Measurements from ENCODE around the gene C1orf141.
"Not testable (repeated sequence)": the region's sequence is repeated elsewhere in the genome, so short reads cannot be mapped to it uniquely, and the experiment has no call there.

Gene C1orf141

DNA sequence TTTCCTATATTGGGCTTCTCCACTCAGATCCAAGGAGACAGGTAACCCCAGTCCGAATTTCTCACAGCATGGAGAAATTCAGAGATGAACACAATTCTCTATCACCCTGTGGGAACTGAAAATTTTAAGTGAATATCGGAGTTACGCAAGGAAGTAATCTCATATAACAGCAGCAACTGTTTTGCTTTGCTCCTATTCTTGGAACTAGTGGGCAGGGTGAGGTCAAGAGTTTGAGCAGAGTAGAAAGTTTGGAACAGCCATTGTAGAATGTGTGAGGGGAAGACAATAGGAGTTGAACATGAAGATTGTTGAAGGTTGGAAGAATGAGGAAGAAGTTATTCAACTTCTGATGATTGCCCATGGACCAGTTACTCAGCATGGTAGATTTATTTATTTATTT, 56.5 kb downstream of the C1orf141 start:
- no peak overlapping the region for H3K4me3 ChIP-seq (ENCODE audit: low read depth, low read length)
- DNase-seq (ENCODE audit: low read depth), result no peak
- TF ChIP-seq, protein P1, sequence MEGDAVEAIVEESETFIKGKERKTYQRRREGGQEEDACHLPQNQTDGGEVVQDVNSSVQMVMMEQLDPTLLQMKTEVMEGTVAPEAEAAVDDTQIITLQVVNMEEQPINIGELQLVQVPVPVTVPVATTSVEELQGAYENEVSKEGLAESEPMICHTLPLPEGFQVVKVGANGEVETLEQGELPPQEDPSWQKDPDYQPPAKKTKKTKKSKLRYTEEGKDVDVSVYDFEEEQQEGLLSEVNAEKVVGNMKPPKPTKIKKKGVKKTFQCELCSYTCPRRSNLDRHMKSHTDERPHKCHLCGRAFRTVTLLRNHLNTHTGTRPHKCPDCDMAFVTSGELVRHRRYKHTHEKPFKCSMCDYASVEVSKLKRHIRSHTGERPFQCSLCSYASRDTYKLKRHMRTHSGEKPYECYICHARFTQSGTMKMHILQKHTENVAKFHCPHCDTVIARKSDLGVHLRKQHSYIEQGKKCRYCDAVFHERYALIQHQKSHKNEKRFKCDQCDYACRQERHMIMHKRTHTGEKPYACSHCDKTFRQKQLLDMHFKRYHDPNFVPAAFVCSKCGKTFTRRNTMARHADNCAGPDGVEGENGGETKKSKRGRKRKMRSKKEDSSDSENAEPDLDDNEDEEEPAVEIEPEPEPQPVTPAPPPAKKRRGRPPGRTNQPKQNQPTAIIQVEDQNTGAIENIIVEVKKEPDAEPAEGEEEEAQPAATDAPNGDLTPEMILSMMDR (IDR thresholded peaks at IDR 0.05; ENCODE audit: low read depth, low read length, missing control alignments), result no peak

DNA sequence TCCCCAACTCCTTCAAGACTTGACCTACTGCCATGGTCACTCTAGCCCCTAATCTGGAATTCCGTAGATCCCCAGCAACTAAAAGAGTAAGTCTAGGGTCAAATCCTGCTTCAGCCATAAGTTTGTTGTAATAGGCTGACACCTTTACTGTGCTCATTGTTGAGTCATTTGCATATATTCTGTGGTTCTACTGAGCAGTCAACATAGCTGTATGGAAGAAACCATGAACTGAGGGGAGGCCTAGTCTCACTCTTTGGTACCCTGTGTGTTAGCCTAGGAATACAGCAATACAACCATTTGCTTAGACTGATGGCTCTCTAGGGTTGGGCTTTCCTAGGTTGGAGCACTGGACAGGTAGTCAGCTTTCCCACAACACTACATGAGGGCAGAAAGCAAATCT, 57.2 kb downstream of the C1orf141 start:
- DNase-seq (ENCODE audit: low read depth), result no peak
- TF ChIP-seq, protein P1 (IDR thresholded peaks at IDR 0.05; ENCODE audit: low read depth, low read length, missing control alignments), result no peak
- no peak overlapping the region for H3K4me3 ChIP-seq (ENCODE audit: low read depth, low read length)

DNA sequence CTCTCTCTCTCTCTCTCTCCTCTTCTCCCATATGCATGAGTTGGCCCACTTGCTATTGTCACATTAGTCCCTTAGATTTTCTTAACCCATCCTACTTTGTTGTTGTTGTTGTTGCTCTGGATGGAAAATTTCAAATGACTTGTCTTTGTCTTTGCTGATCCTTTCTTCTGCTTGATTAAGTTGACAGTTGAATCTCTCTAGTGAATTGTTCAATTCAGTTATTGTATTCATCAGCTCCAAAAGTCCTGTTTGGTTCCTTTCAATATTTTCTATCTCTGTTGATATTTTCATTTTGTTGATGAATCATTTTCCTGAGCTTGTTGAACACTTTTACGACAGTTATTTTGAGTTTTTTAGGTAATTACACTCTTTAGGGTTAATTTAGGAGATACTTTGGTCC, 62.0 kb downstream of the C1orf141 start:
- no peak for DNase-seq (ENCODE audit: low read depth)
- TF ChIP-seq, protein P1 (IDR thresholded peaks at IDR 0.05; ENCODE audit: low read depth, low read length, missing control alignments), result no peak
- no peak overlapping the region for H3K4me3 ChIP-seq (ENCODE audit: low read depth, low read length)

DNA sequence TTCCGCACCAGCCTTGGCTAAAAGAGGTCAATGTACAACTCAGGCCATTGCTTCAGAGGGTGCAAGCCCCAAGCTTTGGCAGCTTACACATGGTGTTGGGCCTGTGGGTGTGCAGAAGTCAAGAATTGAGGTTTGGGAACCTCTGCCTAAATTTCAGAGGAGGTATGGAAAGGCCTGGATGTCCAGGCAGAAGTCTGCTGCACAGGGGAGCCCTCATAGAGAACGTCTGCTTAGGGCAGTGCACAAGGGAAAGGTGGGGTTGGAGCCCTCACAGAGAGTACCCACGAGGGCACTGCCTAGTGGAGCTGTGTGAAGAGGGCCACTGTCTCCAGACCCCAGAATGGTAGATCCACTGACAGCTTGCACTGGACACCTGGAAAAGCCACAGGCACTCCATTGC, 67.1 kb downstream of the C1orf141 start:
- DNase-seq (ENCODE audit: low read depth); H3K4me3 ChIP-seq (ENCODE audit: low read depth, low read length): not testable (repeated sequence)

DNA sequence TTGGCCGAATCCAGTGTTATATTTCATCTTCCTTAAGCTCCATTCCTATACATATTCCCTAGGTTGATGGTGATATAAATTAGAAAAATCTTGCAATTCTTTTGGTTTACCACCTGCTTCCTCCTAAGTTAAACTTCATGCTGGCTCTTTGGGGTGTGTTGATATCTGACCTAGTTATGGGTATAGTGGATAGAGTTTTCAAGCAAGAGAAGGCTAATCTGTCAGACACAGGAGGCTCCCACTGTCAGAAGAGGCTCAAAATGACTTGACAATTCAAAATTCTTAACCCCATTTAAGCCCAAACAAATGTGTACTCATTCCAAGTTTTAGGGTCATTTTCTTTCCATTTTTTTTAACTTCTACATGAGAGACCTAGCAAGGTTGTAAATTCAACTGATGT, 72.4 kb downstream of the C1orf141 start:
- H3K4me3 ChIP-seq (ENCODE audit: low read depth, low read length), result no peak overlapping the region
- TF ChIP-seq, protein P1 (IDR thresholded peaks at IDR 0.05; ENCODE audit: low read depth, low read length, missing control alignments), result no peak
- no peak for DNase-seq (ENCODE audit: low read depth)

DNA sequence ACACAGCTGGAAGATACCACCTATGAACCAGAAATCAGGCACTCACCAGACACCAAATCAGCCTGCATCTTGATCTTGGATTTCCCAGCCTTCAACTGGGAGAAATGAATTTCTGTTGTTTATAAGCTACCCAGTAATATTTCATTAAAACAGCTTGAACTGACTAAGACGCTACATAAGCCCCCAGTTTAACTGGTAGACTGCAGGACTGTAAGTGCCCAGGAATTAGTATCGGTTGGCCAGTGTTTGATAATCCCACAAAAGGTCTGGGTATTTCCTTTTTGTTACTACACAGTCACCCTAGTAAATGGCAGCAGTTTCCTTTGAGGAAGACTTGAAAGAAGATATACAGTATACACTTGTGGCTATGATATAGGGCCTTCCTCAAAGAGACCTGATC, 73.5 kb downstream of the C1orf141 start:
- TF ChIP-seq, protein P1 (IDR thresholded peaks at IDR 0.05; ENCODE audit: low read depth, low read length, missing control alignments), result no peak
- H3K4me3 ChIP-seq (ENCODE audit: low read depth, low read length), result no peak overlapping the region
- DNase-seq (ENCODE audit: low read depth), result no peak

DNA sequence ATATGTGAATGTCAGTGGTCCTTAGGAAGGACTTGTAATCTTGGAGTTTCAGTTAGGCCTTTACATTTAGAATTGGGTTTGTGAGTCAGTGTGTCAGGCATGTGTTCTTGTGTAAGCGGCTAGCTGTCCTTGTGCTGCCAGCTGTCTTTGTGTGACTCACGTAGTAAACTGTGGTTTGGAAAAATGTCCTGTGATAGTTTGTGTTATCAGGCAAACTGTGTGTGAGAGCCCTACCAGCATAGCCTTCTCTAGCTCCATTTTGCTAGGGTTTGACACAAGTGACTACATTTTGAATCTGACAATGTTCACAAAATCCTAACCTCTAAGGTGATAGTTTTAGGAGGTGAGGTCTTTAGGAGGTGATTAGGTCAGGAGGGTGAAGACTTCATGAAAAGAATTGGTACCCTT, 74.0 kb downstream of the C1orf141 start:
- TF ChIP-seq, protein P1 (IDR thresholded peaks at IDR 0.05; ENCODE audit: low read depth, low read length, missing control alignments), result no peak
- DNase-seq (ENCODE audit: low read depth), result no peak
- no peak overlapping the region for H3K4me3 ChIP-seq (ENCODE audit: low read depth, low read length)

DNA sequence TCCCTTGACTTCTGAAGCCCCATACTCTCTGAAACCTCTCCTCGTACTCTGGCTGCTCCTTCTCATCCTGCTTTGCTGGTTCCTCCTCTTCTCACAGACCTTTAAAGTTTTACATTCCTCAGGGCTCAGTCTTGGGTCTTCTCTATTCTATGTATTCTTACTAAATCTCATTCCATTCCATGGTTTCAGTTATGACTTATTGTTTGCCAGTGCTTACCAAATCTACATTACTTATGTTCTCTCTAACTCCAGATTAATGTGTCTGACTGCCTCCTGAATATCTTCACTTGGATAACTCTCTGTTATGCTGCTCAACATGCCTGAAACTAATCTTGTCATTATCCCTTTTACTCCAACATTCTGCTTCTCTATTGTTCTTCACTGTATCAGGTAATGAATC, 75.4 kb downstream of the C1orf141 start:
- no peak overlapping the region for H3K4me3 ChIP-seq (ENCODE audit: low read depth, low read length)
- no peak for DNase-seq (ENCODE audit: low read depth)
- TF ChIP-seq, protein P1 (IDR thresholded peaks at IDR 0.05; ENCODE audit: low read depth, low read length, missing control alignments), result no peak
